Central memory CD8-positive, alpha-beta T cell (primary cell): Measurements from ENCODE around the gene LYPD4.

ENCODE experiments used
- ATAC-seq: fragments of 150-1000 bp; cut with Tn5 transposase; replicated peaks from 2 replicates; pipeline ENCODE4 v1.10.0; 2022; ENCODE audit warnings: mild to moderate bottlenecking, moderate FRiP score, moderate number of reproducible peaks; ENCODE audit not compliant: poor library complexity, severe bottlenecking; ENCODE audit errors: extremely low read depth
- DNase-seq, 2 donors: peaks; one replicate each; pipeline ENCODE4 v3.0.0; 2021; ENCODE audit warnings: low spot score in 2 of 2
- H3K27ac Mint-ChIP-seq: one replicate; pipeline ENCODE4 v1.8.0; 2022; ENCODE audit warnings: low read depth, mild to moderate bottlenecking, moderate library complexity, mixed read lengths
- H3K27me3 Mint-ChIP-seq: one replicate; pipeline ENCODE4 v1.8.0; 2022; ENCODE audit warnings: mixed read lengths
- H3K36me3 Mint-ChIP-seq: one replicate; pipeline ENCODE4 v1.8.0; 2022; ENCODE audit warnings: mild to moderate bottlenecking, moderate library complexity, mixed read lengths; ENCODE audit not compliant: insufficient read depth
- H3K4me1 Mint-ChIP-seq: one replicate; pipeline ENCODE4 v1.8.0; 2022; ENCODE audit warnings: mixed read lengths
- H3K4me3 Mint-ChIP-seq: one replicate; pipeline ENCODE4 v1.8.0; 2022; ENCODE audit warnings: mild to moderate bottlenecking, moderate library complexity, mixed read lengths
- H3K9me3 Mint-ChIP-seq: one replicate; pipeline ENCODE4 v1.8.0; 2022; ENCODE audit warnings: mixed read lengths

Gene LYPD4

GRCh38 chr19:41821003-41821735 is 23.3 kb downstream of the LYPD4 start:
- Mint-ChIP-seq H3K36me3 (no peaks in the 10 kb centered on the region), H3K4me1 (no peaks in the 10 kb centered on the region), H3K27ac (no peak overlapping the region), H3K4me3 (no peak overlapping the region), H3K27me3 (peaks cover 36% of the 10 kb centered on the region), H3K9me3 (no peaks in the 10 kb centered on the region)
- ATAC-seq: no peak
- DNase-seq: peak in 1 of 2 donors; percentile 21

- H3K9me3 Mint-ChIP-seq: no peaks in the 10 kb centered on the region
- no peaks in the 10 kb centered on the region for H3K4me1 Mint-ChIP-seq
- no peak overlapping the region for H3K4me3 Mint-ChIP-seq
- peaks cover 17% of the 10 kb centered on the region for H3K27me3 Mint-ChIP-seq
- ATAC-seq (no peak), DNase-seq (no peak)
- H3K27ac Mint-ChIP-seq: no peak overlapping the region
- no peaks in the 10 kb centered on the region for H3K36me3 Mint-ChIP-seq
These were observed 27.7 kb downstream of the LYPD4 start for GRCh38 chr19:41816761-41817160.

- DNase-seq (no peak), ATAC-seq (no peak)
- no peak overlapping the region for H3K27ac Mint-ChIP-seq
- H3K4me1 Mint-ChIP-seq: no peaks in the 10 kb centered on the region
- peaks cover 2% of the 10 kb centered on the region for H3K36me3 Mint-ChIP-seq
- H3K4me3 Mint-ChIP-seq: no peak overlapping the region
- H3K9me3 Mint-ChIP-seq: no peaks in the 10 kb centered on the region
- peaks cover 9% of the 10 kb centered on the region for H3K27me3 Mint-ChIP-seq
These were observed 29.2 kb downstream of the LYPD4 start for GRCh38 chr19:41815301-41815700.

GRCh38 chr19:41813911-41814310 is 30.6 kb downstream of the LYPD4 start:
- no peaks in the 10 kb centered on the region for H3K9me3 Mint-ChIP-seq
- no peaks in the 10 kb centered on the region for H3K4me1 Mint-ChIP-seq
- DNase-seq (no peak), ATAC-seq (no peak)
- peaks cover 2% of the 10 kb centered on the region for H3K36me3 Mint-ChIP-seq
- H3K27ac Mint-ChIP-seq: no peak overlapping the region
- H3K27me3 Mint-ChIP-seq: peaks cover 18% of the 10 kb centered on the region
- no peak overlapping the region for H3K4me3 Mint-ChIP-seq

- H3K36me3 Mint-ChIP-seq: peaks cover 2% of the 10 kb centered on the region
- no peak for ATAC-seq
- H3K27ac Mint-ChIP-seq: no peak overlapping the region
- DNase-seq: no peak
- no peak overlapping the region for H3K4me3 Mint-ChIP-seq
- H3K9me3 Mint-ChIP-seq: no peaks in the 10 kb centered on the region
- no peaks in the 10 kb centered on the region for H3K4me1 Mint-ChIP-seq
- peaks cover 35% of the 10 kb centered on the region for H3K27me3 Mint-ChIP-seq
These were observed 32.5 kb downstream of the LYPD4 start for GRCh38 chr19:41811981-41812380.

- Mint-ChIP-seq H3K27ac (no peak overlapping the region), H3K4me1 (no peaks in the 10 kb centered on the region), H3K4me3 (no peak overlapping the region), H3K36me3 (peaks cover 2% of the 10 kb centered on the region), H3K9me3 (no peaks in the 10 kb centered on the region), H3K27me3 (peaks cover 35% of the 10 kb centered on the region)
- no peak for ATAC-seq
- no peak for DNase-seq
These were observed 33.4 kb downstream of the LYPD4 start for GRCh38 chr19:41811036-41811435.

- no peak for ATAC-seq
- Mint-ChIP-seq H3K36me3 (peaks cover 2% of the 10 kb centered on the region), H3K9me3 (no peaks in the 10 kb centered on the region), H3K4me3 (no peak overlapping the region), H3K27me3 (peaks cover 35% of the 10 kb centered on the region), H3K27ac (no peak overlapping the region), H3K4me1 (no peaks in the 10 kb centered on the region)
- DNase-seq: no peak
These were observed 34.2 kb downstream of the LYPD4 start for GRCh38 chr19:41810301-41810700.

GRCh38 chr19:41808663-41809566 is 35.6 kb downstream of the LYPD4 start:
- Mint-ChIP-seq H3K27ac (no peak overlapping the region), H3K27me3 (peaks cover 35% of the 10 kb centered on the region), H3K4me1 (no peaks in the 10 kb centered on the region), H3K4me3 (no peak overlapping the region), H3K9me3 (no peaks in the 10 kb centered on the region), H3K36me3 (peaks cover 2% of the 10 kb centered on the region)
- no peak for DNase-seq
- ATAC-seq: no peak

GRCh38 chr19:41807176-41807575 is 37.3 kb downstream of the LYPD4 start:
- Mint-ChIP-seq H3K27me3 (peaks cover 35% of the 10 kb centered on the region), H3K4me1 (no peaks in the 10 kb centered on the region), H3K36me3 (peaks cover 2% of the 10 kb centered on the region), H3K4me3 (no peak overlapping the region), H3K27ac (no peak overlapping the region), H3K9me3 (no peaks in the 10 kb centered on the region)
- DNase-seq (no peak), ATAC-seq (no peak)

- no peak for DNase-seq
- no peak overlapping the region for H3K27ac Mint-ChIP-seq
- no peaks in the 10 kb centered on the region for H3K9me3 Mint-ChIP-seq
- peaks cover 2% of the 10 kb centered on the region for H3K36me3 Mint-ChIP-seq
- peaks cover 36% of the 10 kb centered on the region for H3K27me3 Mint-ChIP-seq
- ATAC-seq: no peak
- no peaks in the 10 kb centered on the region for H3K4me1 Mint-ChIP-seq
- H3K4me3 Mint-ChIP-seq: no peak overlapping the region
These were observed 40.1 kb downstream of the LYPD4 start for GRCh38 chr19:41804336-41804735.

- DNase-seq (no peak), ATAC-seq (no peak)
- Mint-ChIP-seq H3K36me3 (peaks cover 2% of the 10 kb centered on the region), H3K4me3 (no peak overlapping the region), H3K27me3 (peaks cover 27% of the 10 kb centered on the region), H3K9me3 (no peaks in the 10 kb centered on the region), H3K27ac (no peak overlapping the region), H3K4me1 (no peaks in the 10 kb centered on the region)
These were observed 41.7 kb downstream of the LYPD4 start for GRCh38 chr19:41802770-41803169.

GRCh38 chr19:41801792-41802211 is 42.7 kb downstream of the LYPD4 start:
- peaks cover 4% of the 10 kb centered on the region for H3K36me3 Mint-ChIP-seq
- ATAC-seq: no peak
- no peak for DNase-seq
- no peak overlapping the region for H3K27ac Mint-ChIP-seq
- H3K27me3 Mint-ChIP-seq: peaks cover 31% of the 10 kb centered on the region
- H3K9me3 Mint-ChIP-seq: no peaks in the 10 kb centered on the region
- H3K4me1 Mint-ChIP-seq: no peaks in the 10 kb centered on the region
- no peak overlapping the region for H3K4me3 Mint-ChIP-seq

- ATAC-seq (no peak), DNase-seq (no peak)
- Mint-ChIP-seq H3K36me3 (peaks cover 4% of the 10 kb centered on the region), H3K27me3 (peaks cover 39% of the 10 kb centered on the region), H3K4me3 (no peak overlapping the region), H3K4me1 (no peaks in the 10 kb centered on the region), H3K27ac (no peak overlapping the region), H3K9me3 (no peaks in the 10 kb centered on the region)
These were observed 43.5 kb downstream of the LYPD4 start for GRCh38 chr19:41801031-41801430.
